SU-DHL-6 (cell line): ENCODE results near the gene LPCAT3.
A peak's percentile ranks its signal among the peaks of the same experiment; 100 is the strongest.

Source experiments
- H2AFZ ChIP-seq: fragments of 200-600 bp; sonication (generic); 2 replicates; pipeline ENCODE4 v1.6.1; 2014; ENCODE audit warnings: low read depth, mild to moderate bottlenecking, moderate library complexity, mixed read lengths, antibody characterized with exemption, low read length; ENCODE audit not compliant: severe bottlenecking
- H3F3A ChIP-seq: fragments of 200-600 bp; shearing (Covaris generic); 2 replicates; pipeline ENCODE4 v1.6.0; 2016; ENCODE audit warnings: antibody characterized with exemption, mild to moderate bottlenecking; ENCODE audit not compliant: insufficient read depth
- H3K27ac ChIP-seq: fragments of 200-600 bp; sonication (generic); 2 replicates; pipeline ENCODE4 v1.5.1; 2016; ENCODE audit warnings: low read depth, mild to moderate bottlenecking, low read length, moderate library complexity, mixed read lengths
- H3K27me3 ChIP-seq: fragments of 200-600 bp; sonication (generic), shearing (Covaris generic); 2 replicates; pipeline ENCODE4 v1.6.0; 2014; ENCODE audit warnings: mild to moderate bottlenecking, low read length
- H3K36me3 ChIP-seq: fragments of 200-600 bp; sonication (generic); 2 replicates; pipeline ENCODE4 v1.6.1; 2014; ENCODE audit warnings: mild to moderate bottlenecking, low read length, mixed read lengths
- H3K4me2 ChIP-seq: fragments of 300-600, 200-600 bp; shearing (Covaris generic), sonication (generic); 2 replicates; pipeline ENCODE4 v1.6.0; 2014; ENCODE audit warnings: low read length, low read depth, mild to moderate bottlenecking; ENCODE audit not compliant: poor library complexity, severe bottlenecking
- H3K4me3 ChIP-seq: fragments of 200-600 bp; sonication (generic); 2 replicates; pipeline ENCODE4 v1.5.1; 2014; ENCODE audit warnings: antibody characterized with exemption, low read length, mild to moderate bottlenecking, mixed read lengths; ENCODE audit not compliant: insufficient read depth, poor library complexity, severe bottlenecking
- H3K79me2 ChIP-seq: fragments of 200-600 bp; sonication (generic); 2 replicates; pipeline ENCODE4 v1.6.1; 2014; ENCODE audit warnings: mild to moderate bottlenecking, low read length, moderate library complexity; ENCODE audit not compliant: insufficient read depth
- H3K9ac ChIP-seq: fragments of 200-600 bp; sonication (generic); 2 replicates; pipeline ENCODE4 v1.7.0; 2014; ENCODE audit warnings: mild to moderate bottlenecking, low read length
- H3K9me2 ChIP-seq: fragments of 200-600 bp; sonication (generic); replicated peaks from 2 replicates; pipeline ENCODE4 v1.6.1; 2014; ENCODE audit warnings: low read length; ENCODE audit not compliant: insufficient read depth
- H3K9me3 ChIP-seq: fragments of 200-600 bp; sonication (generic); 2 replicates; pipeline ENCODE4 v1.6.1; 2014; ENCODE audit warnings: low read length, mixed read lengths; ENCODE audit not compliant: insufficient read depth
- H4K20me1 ChIP-seq: fragments of 200-600 bp; sonication (generic); 2 replicates; pipeline ENCODE4 v1.6.1; 2014; ENCODE audit warnings: low read depth, mild to moderate bottlenecking, antibody characterized with exemption, low read length, moderate library complexity, mixed read lengths
- CTCF ChIP-seq: fragments of 200-600 bp; sonication (generic); IDR thresholded peaks from one replicate; pipeline ENCODE4 v1.5.1; 2017; ENCODE audit warnings: antibody characterized with exemption, mild to moderate bottlenecking, low read length, moderate library complexity; ENCODE audit not compliant: insufficient read depth, poor library complexity, severe bottlenecking
- EZH2phosphoT487 ChIP-seq: fragments of 200-600 bp; sonication (generic), shearing (Covaris generic); conservative IDR thresholded peaks from 2 replicates; pipeline ENCODE4 v1.6.1; 2018; ENCODE audit warnings: mild to moderate bottlenecking, antibody characterized with exemption, low read length, moderate library complexity, mixed read lengths

Gene LPCAT3

GRCh38 chr12:6958609-6959057 is 59.6 kb downstream of the LPCAT3 start:
- Histone ChIP-seq H3K4me2 (peak overlapping the region; percentile 61), H3K79me2 (no peaks in the 10 kb centered on the region), H3K9ac (peak overlapping the region; percentile 33), H3K27me3 (no peaks in the 10 kb centered on the region), H3K4me3 (peak overlapping the region; percentile 23), H3K9me2 (no peaks in the 10 kb centered on the region), H3K36me3 (no peaks in the 10 kb centered on the region), H4K20me1 (no peaks in the 10 kb centered on the region), H3K27ac (0 out of 2 replicates have a peak overlapping the region, but pooled peaks have one; percentile 19), H3F3A (no peaks in the 10 kb centered on the region), H2AFZ (no peak overlapping the region), H3K9me3 (no peaks in the 10 kb centered on the region)
- no peak for TF ChIP-seq EZH2phosphoT487
- no peak for TF ChIP-seq CTCF

GRCh38 chr12:6957741-6958608 is 60.3 kb downstream of the LPCAT3 start:
- H3F3A ChIP-seq = no peaks in the 10 kb centered on the region
- H3K79me2 ChIP-seq = no peaks in the 10 kb centered on the region
- peak overlapping the region; percentile 33 for H3K9ac ChIP-seq
- peak overlapping the region; percentile 61 for H3K4me2 ChIP-seq
- peak overlapping the region; percentile 23 for H3K4me3 ChIP-seq
- H3K27me3 ChIP-seq = no peaks in the 10 kb centered on the region
- H3K9me3 ChIP-seq = no peaks in the 10 kb centered on the region
- H3K36me3 ChIP-seq = no peaks in the 10 kb centered on the region
- H3K27ac ChIP-seq = no peak overlapping the region
- TF ChIP-seq EZH2phosphoT487 (no peak), CTCF (no peak)
- no peak overlapping the region for H2AFZ ChIP-seq
- no peaks in the 10 kb centered on the region for H3K9me2 ChIP-seq
- H4K20me1 ChIP-seq = no peaks in the 10 kb centered on the region

DNA sequence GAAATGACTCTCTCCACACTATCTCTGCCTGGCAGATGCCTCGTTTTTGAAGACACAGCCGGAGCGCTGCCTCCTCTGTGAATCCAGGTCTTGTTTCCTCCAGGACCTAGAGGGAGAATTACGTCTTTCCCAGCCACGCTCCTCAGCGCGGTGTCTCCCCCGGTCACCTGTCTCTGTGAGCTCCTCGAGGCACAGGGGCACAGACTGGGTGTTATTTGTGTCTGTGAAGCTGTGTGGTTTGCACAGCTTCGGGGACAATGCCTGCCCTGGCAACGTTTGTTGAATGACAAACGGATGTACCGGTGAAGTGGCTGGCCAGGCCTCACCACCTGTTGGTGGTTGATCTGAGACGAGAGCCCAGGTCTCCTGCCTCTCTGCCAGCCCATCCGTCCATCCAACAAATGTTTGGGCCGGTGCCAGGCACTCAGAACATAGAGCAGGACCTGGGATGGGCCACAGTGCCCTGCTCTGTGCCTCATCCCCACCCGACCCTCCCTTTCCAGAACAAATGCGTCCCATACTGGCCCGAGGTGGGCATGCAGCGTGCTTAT is 61.0 kb downstream of the LPCAT3 start:
- no peak overlapping the region for H3K4me3 ChIP-seq
- H2AFZ ChIP-seq = no peak overlapping the region
- H3K27ac ChIP-seq = no peak overlapping the region
- TF ChIP-seq CTCF (no peak), EZH2phosphoT487 (no peak)
- H3K36me3 ChIP-seq = no peaks in the 10 kb centered on the region
- no peaks in the 10 kb centered on the region for H3K27me3 ChIP-seq
- H3K9me2 ChIP-seq = no peaks in the 10 kb centered on the region
- no peak overlapping the region for H3K9ac ChIP-seq
- no peaks in the 10 kb centered on the region for H3K9me3 ChIP-seq
- no peaks in the 10 kb centered on the region for H3K79me2 ChIP-seq
- H3F3A ChIP-seq = no peaks in the 10 kb centered on the region
- no peak overlapping the region for H3K4me2 ChIP-seq
- H4K20me1 ChIP-seq = no peaks in the 10 kb centered on the region
